Right cardiac atrium (tissue), 5 donors: ENCODE results near the gene GK. TPM values are rescaled to one million over a fixed set of nuclear protein-coding genes. Genes with fewer than 3 reads are reported as not detected.

Experiments used
- ATAC-seq, 2 donors: fragments of 200-7000 bp; cut with Tn5 transposase; one replicate each; pipeline versions ENCODE4 v1.8.0 to v1.9.1; 2020; ENCODE audit warnings: moderate library complexity in 2 of 2, mild to moderate bottlenecking in 1 of 2
- DNase-seq, 3 donors: peaks; one replicate each; pipeline ENCODE4 v3.0.0-alpha.2; 2020
- H3K27ac ChIP-seq: one replicate; pipeline ENCODE4 v1.5.1; 2013; ENCODE audit warnings: mild to moderate bottlenecking, low read length, control low read depth, moderate library complexity
- H3K27me3 ChIP-seq: one replicate; pipeline ENCODE4 v1.6.1; 2013; ENCODE audit not compliant: control insufficient read depth, insufficient read depth
- H3K4me1 ChIP-seq: one replicate; pipeline ENCODE4 v1.6.1; 2013; ENCODE audit warnings: low read length; ENCODE audit not compliant: control insufficient read depth, insufficient read depth
- H3K4me3 ChIP-seq: one replicate; pipeline ENCODE4 v1.5.1; 2013; ENCODE audit warnings: low read length, control low read depth
- H3K9me3 ChIP-seq: one replicate; pipeline ENCODE4 v1.6.1; 2013; ENCODE audit warnings: low read length; ENCODE audit not compliant: control insufficient read depth
- WGBS: extraction: QIAGEN DNeasy Blood & Tissue Kit; methylation state at CpG from one replicate; pipeline ENCODE4 v1.1.7; 2013; 5-methylcytosine and 5-hydroxymethylcytosine counted together
- intact Hi-C, 4 donors: fragments of 100-400 bp; cut with DNase I; formaldehyde crosslinking; loops; one replicate each; pipeline versions ENCODE4 v1.11.0 to v1.14.0; 2022 to 2023
- long read RNA-seq, 4 donors: library from polyadenylated mRNA; unstranded; transcript quantifications; one replicate each; pipeline ENCODE4 v2.0.0, GENCODE V29; 2020 to 2021
- polyA plus RNA-seq: library from polyadenylated mRNA; stranded (reverse); fragments of 200-250 nt; gene quantifications from one replicate; pipeline ENCODE4 v1.2.3, GENCODE V29; 2013
- total RNA-seq, 4 donors: library from RNA; stranded (reverse); fragmentation: NEBNext Ultra II Directional; extraction: Animal tissue kit (Norgen Biotek cat#: 25700); gene quantifications; one replicate each; pipeline ENCODE4 v1.2.1, GENCODE V29; 2021
- donor health status: healthy with polysubstance abuse.
- donor health status: DM: no; HTN: yes; CAD: no.
- donor health status: DM: no; HTN: no; CAD: no.
- donor health status: DM: no; HTN: yes; CAD: no; lungs with severe emphysema.
- donor health status: DM: yes; HTN: yes; CAD: no.

GK gene
- 1 to 10 TPM; 4.8 to 7.1 (median 5.8) TPM for total RNA-seq
- 2.9 TPM for polyA plus RNA-seq
- long read RNA-seq, donor 1, partial matches to known transcripts, result 1 of 4 reads
- long read RNA-seq, donor 1, other reads (novel, unspliced or antisense), result 2 of 4 reads
- long read RNA-seq, donor 2, partial matches to known transcripts, result 0 of 1 reads
- long read RNA-seq, donor 2, other reads (novel, unspliced or antisense), result 0 of 1 reads
- long read RNA-seq, donor 3, partial matches to known transcripts, result 3 of 5 reads
- long read RNA-seq, donor 3, other reads (novel, unspliced or antisense), result 1 of 5 reads
- long read RNA-seq, donor 4, result 0 reads

DNA sequence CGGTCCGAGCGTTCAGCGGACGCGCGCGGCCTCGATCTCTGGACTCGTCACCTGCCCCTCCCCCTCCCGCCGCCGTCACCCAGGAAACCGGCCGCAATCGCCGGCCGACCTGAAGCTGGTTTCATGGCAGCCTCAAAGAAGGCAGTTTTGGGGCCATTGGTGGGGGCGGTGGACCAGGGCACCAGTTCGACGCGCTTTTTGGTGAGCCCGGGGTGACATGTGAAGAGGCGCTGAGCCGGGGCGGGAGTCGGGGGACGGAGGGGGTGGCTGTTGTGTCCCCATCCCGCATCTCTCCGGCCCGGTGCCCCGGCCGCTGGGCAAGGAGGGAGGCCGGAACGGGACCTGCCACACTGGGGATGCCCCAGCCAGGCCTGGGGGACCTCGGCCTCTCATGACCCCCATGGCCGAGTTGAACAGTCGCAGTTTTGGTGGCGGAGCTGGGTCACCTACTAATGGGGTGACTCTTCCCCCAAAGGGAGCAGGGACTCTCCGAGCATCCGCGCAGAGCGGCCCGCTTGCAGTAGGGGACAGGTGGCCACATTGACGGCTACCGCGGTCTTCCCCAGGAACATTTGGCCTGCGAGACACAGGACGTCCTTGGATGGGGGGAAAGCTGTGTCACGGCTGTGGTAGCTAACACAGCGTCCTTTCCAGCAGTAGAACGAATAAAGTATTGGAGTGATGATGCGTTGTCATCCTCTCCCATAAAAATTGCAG lies at the start of gene GK:
Gene GK (plus strand): TSS at position 9 of the 717 bp plus-strand sequence. CDS start 115 bp downstream, at position 124.
- WGBS, result 1% methylated on average over 45 of the region's 53 CpGs
- ATAC-seq, result peak; percentile 30 to 38
- intact Hi-C loops, result no loop called here

DNA sequence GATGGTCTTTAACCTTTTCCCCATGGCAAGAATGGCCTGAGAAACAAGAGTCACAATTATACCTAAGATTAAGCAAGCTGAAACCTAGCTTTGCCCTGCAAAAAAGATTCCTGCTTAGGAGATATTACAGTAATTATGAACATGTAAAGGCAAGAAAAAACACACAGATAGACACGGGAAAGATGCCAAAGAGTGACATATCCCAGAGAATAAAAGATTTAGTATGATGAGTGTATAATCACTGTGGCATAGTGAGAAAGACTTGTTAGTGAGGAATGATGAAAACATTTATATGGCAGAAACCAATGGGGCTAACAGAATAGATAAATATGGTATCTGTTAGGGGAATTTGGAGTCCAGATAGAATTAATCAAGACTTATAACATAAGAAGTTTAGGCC lies 46.1 kb upstream of the GK start:
- DNase-seq (no peak), ATAC-seq (no peak)
- no peak overlapping the region for H3K27ac ChIP-seq
- intact Hi-C loops, result no loop called here
- H3K9me3 ChIP-seq, result no peaks in the 10 kb centered on the region
- H3K27me3 ChIP-seq, result no peaks in the 10 kb centered on the region
- H3K4me3 ChIP-seq, result no peak overlapping the region
- WGBS, result 29% methylated on average over 1 of the region's 1 CpG
- H3K4me1 ChIP-seq, result no peaks in the 10 kb centered on the region

More for the DNA sequence above, at the start of gene GK:
- Histone ChIP-seq H3K27me3 (no peaks in the 10 kb centered on the region), H3K4me3 (peak within 1 kb of the TSS; percentile 60), H3K9me3 (no peaks in the 10 kb centered on the region), H3K27ac (peak within 1 kb of the TSS; percentile 66), H3K4me1 (no peaks in the 10 kb centered on the region)
- DNase-seq, result no peak

DNA sequence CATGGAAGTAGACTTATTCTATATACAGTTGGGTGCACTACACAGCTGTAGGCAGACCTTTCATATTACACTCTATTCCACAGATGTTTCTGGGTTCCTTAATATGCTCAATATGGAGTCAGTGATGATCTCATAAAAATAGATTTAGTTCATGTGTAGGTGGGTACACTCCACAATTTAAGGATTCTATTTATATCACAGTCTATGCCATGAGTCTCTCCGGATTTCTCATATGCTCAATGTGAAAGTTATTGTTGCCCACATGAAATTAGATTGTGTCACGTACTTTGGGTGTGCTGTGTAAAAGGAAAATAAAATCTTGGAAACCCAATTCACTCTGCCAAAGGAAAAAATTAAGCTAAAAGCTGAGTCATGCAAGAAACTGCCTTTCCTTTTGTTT lies 43.2 kb upstream of the GK start:
- no peak for ATAC-seq
- Histone ChIP-seq H3K27me3 (no peaks in the 10 kb centered on the region), H3K4me1 (no peaks in the 10 kb centered on the region), H3K9me3 (no peaks in the 10 kb centered on the region), H3K4me3 (no peak overlapping the region), H3K27ac (no peak overlapping the region)
- no peak for DNase-seq
- intact Hi-C loops, result no loop called here
- WGBS, result 62% methylated on average over 2 of the region's 2 CpGs

DNA sequence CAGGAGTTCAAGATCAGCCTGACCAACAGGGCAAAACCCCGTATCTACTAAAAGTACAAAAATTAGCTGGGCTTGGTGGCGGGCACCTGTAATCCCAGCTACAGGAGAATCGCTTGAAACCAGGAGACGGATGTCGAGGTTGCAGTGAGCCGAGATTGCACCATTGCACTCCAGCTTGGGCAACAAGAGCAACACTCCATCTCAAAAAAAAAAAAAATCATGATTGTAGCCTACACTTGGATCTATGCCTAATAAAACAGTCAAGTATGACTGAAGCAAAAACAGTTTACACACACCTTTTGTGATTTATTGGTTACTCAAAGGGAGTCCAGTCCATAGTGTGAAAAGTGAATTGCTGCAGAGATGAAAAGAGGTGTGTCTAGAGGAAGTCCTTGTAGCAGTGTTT lies 41.0 kb upstream of the GK start:
- no peaks in the 10 kb centered on the region for H3K4me1 ChIP-seq
- no peaks in the 10 kb centered on the region for H3K9me3 ChIP-seq
- H3K27me3 ChIP-seq, result no peaks in the 10 kb centered on the region
- H3K27ac ChIP-seq, result no peak overlapping the region
- DNase-seq (no peak), ATAC-seq (no peak)
- H3K4me3 ChIP-seq, result no peak overlapping the region
- intact Hi-C loops, result no loop called here
- 84% methylated on average over 6 of the region's 6 CpGs for WGBS

DNA sequence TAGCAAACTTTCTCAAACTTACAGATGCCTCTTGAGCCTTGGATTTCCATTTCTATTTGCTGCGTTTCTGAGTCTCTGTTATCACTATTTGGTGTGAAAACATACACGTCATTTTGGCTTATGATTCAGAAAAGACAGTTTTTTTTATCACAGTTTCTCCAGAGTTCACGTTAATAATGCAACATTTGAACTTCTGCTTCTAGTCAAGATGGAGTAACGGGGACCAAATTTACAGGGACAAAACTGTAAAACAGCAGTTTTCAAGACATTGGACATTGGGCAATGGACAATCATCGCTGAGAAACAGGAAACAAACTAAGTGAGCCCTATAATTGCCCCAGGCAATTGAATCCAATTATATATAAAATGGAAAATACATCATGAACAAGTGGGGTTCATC lies 39.5 kb upstream of the GK start:
- H3K9me3 ChIP-seq, result no peaks in the 10 kb centered on the region
- no peaks in the 10 kb centered on the region for H3K27me3 ChIP-seq
- ATAC-seq (no peak), DNase-seq (no peak)
- H3K4me3 ChIP-seq, result no peak overlapping the region
- WGBS, result 48% methylated on average over 5 of the region's 5 CpGs
- no peak overlapping the region for H3K27ac ChIP-seq
- intact Hi-C loops, result no loop called here
- no peaks in the 10 kb centered on the region for H3K4me1 ChIP-seq

DNA sequence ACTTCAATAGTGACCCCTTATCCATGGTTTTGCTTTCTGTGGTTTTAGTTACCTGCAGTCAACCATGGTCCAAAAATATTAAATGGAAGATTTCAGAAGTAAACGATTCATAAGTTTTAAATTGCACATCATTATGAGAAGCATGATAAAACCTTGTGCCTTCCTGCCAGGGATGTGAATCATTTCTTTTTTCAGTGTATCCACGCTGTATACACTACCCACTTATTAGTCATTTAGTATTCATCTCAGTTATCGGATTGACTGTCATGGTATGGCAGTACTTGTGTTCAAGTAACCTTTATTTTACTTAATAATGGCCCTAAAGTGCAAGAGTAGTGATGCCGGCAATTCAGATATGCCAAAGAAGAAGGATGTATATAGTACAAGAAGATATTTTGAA lies 38.0 kb upstream of the GK start:
- no peaks in the 10 kb centered on the region for H3K9me3 ChIP-seq
- no peak overlapping the region for H3K4me3 ChIP-seq
- no peak for DNase-seq
- ATAC-seq, result no peak
- H3K27ac ChIP-seq, result no peak overlapping the region
- no peaks in the 10 kb centered on the region for H3K27me3 ChIP-seq
- WGBS, result 86% methylated on average over 4 of the region's 4 CpGs
- intact Hi-C loops, result no loop called here
- H3K4me1 ChIP-seq, result no peaks in the 10 kb centered on the region

DNA sequence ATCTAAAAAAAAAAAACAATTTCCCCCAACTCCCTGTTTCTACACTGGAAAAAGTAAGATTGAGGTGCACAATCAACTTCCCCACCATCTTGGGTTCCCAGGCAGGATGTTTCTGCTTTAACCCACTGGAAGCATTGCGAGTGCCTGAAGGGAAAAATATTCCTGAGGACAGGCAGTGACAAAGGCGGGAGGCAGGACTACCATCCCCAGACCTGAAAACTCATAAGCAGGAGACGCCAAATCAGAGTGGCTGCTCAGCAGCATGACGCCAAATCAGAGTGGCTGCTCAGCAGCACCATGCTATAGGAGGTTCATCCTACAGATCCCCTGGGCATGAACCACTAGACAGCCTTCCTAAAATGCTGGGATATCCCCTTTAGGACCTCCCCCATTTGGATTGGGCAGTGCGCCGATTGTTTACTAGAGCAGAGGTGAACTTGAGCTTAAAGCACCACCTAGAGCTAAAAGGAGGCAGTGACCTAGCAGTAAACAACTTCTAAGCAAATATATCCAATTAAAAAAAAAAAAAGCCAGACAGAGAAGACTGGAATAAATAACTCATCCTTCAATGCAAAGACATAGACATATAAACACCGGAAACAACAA lies 35.0 kb upstream of the GK start:
- 70% methylated on average over 7 of the region's 7 CpGs for WGBS

DNA sequence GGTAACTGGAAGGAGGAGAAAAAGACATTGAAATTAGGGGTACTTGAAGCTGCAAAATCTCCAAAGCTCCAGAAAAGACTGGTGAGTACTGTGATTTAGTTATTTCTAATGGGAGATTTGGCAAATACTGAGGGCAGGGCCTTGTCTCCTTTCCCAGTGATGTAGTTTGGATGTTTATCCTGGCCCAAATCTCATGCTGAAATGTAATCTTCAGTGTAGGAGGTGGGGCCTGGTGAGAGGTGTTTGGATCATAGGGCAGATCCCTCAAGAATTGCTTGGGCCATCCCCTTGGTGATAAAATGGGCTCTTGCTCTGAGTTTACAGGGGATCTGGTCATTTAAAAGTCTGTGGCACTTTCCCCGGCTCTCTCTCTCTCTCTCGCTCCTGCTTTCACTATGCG lies 33.1 kb upstream of the GK start:
- Histone ChIP-seq H3K27ac (no peak overlapping the region), H3K27me3 (no peaks in the 10 kb centered on the region), H3K4me1 (no peaks in the 10 kb centered on the region), H3K4me3 (no peak overlapping the region), H3K9me3 (no peaks in the 10 kb centered on the region)
- intact Hi-C loops, result no loop called here
- DNase-seq (no peak), ATAC-seq (no peak)
- 83% methylated on average over 3 of the region's 3 CpGs for WGBS

More for the DNA sequence above, 35.0 kb upstream of the GK start:
- DNase-seq (no peak), ATAC-seq (no peak)
- Histone ChIP-seq H3K27ac (no peak overlapping the region), H3K27me3 (no peaks in the 10 kb centered on the region), H3K4me3 (no peak overlapping the region), H3K4me1 (no peaks in the 10 kb centered on the region), H3K9me3 (no peaks in the 10 kb centered on the region)
- intact Hi-C loops, result no loop called here

DNA sequence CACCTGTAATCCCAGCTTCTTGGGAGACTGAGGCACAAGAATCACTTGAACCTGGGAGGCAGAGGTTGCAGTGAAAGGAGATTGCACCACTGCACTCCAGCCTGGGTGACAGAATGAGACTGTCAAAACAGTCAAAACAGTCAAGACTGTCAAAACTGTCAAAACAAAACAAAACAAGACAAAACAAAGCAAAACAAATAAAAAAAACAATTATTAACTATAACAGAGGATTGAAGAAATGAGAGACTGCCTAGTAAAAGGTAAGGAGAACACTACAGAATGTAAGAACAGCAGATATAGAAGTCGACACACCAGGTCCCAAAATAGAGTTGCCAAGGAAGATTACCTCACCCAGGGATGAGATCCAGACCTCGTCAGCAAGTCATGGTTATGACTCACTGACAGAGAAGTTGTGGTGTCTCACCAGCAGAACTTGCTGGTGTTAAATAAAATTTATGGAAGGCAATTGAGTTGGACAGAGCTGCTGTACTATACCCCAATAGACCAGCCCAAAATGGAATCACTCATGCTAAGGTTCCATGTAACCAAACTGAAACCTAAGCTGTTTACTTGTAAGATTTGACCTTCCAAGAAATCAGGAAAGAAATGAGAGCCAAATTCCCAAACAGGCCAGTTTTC lies 32.1 kb upstream of the GK start:
- DNase-seq (peak in 1 of 3 donors; percentile 16), ATAC-seq (peak; percentile 36 to 79)
- 5% methylated on average over 2 of the region's 2 CpGs for WGBS
- intact Hi-C loops, result no loop called here
- H3K4me3 ChIP-seq, result no peak overlapping the region
- H3K27ac ChIP-seq, result no peak overlapping the region
- no peaks in the 10 kb centered on the region for H3K27me3 ChIP-seq
- H3K9me3 ChIP-seq, result no peaks in the 10 kb centered on the region
- no peaks in the 10 kb centered on the region for H3K4me1 ChIP-seq

DNA sequence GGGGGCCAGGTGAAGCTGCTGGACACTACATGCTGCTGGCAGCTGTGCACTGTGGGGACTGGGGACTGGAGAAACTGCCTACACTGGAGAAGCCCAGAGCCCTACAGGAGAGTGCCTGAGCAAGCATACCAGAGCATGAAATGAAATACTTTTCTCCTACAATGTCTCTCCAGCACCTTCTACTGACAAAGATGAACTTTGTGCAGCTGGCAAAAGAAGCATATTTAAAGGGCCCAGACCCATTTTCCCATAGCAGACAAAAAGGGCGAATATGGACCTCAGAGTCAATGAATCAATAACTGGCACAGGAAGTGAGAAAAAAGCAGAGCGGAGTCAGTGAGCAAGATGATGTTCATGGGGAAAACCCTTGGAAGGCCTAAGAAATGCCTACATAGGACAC lies 30.9 kb upstream of the GK start:
- WGBS, result 89% methylated on average over 2 of the region's 2 CpGs
- intact Hi-C loops, result no loop called here
- no peaks in the 10 kb centered on the region for H3K27me3 ChIP-seq
- no peaks in the 10 kb centered on the region for H3K4me1 ChIP-seq
- no peak overlapping the region for H3K27ac ChIP-seq
- H3K9me3 ChIP-seq, result no peaks in the 10 kb centered on the region
- ATAC-seq, result no peak
- DNase-seq, result no peak
- no peak overlapping the region for H3K4me3 ChIP-seq

DNA sequence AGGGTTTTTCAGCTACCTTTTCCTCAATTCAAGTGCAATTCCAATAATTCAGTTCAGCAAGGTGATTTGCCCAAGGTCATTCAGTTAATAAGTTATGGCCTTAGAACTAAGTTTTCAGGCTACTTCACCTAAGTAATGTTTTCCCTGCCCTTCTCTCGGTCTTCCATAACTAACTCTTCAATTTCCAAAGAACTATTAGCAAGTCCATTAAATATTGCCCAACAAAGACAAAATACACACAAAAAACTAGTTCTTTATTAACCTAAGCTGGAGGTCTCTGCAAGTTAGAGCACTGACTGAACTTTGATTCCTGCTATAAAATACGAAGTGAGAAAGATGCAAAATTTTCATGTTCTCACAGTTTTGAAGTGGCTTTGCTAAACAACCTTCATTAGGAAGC lies 26.8 kb upstream of the GK start:
- Histone ChIP-seq H3K27ac (no peak overlapping the region), H3K27me3 (no peaks in the 10 kb centered on the region), H3K4me1 (no peaks in the 10 kb centered on the region), H3K9me3 (no peaks in the 10 kb centered on the region), H3K4me3 (no peak overlapping the region)
- intact Hi-C loops, result no loop called here
- WGBS, result 77% methylated on average over 2 of the region's 2 CpGs
- ATAC-seq (no peak), DNase-seq (no peak)
